Esophagus muscularis mucosa (tissue), 4 donors: ENCODE results near the gene PLBD2.

Experiments used
- EP300 ChIP-seq: sonication (generic); formaldehyde crosslinking; IDR thresholded peaks from one replicate; pipeline ENCODE4 v1.6.1; 2017; ENCODE audit warnings: antibody characterized with exemption
- POLR2A ChIP-seq: fragments of 450-650 bp; IDR thresholded peaks from one replicate; pipeline ENCODE4 v1.6.1; 2017; ENCODE audit warnings: antibody characterized with exemption, moderate library complexity, mild to moderate bottlenecking, low read depth
- POLR2AphosphoS5 ChIP-seq, 2 donors: sonication (generic); formaldehyde crosslinking; IDR thresholded peaks; one replicate each; pipeline ENCODE4 v1.6.1; 2017; ENCODE audit warnings: antibody characterized with exemption in 2 of 2
- TF ChIP-seq, protein P1 (sequence below), 3 experiments: fragments of 200-600 bp in 2 of 3; fragments of 450-650 bp in 1 of 3; sonication (generic) in 2 of 3; IDR thresholded peaks; one replicate each; pipeline ENCODE4 v1.5.1; 2017 to 2019; ENCODE audit warnings: antibody characterized with exemption in 3 of 3, mild to moderate bottlenecking in 2 of 3, moderate library complexity in 1 of 3

DNA sequence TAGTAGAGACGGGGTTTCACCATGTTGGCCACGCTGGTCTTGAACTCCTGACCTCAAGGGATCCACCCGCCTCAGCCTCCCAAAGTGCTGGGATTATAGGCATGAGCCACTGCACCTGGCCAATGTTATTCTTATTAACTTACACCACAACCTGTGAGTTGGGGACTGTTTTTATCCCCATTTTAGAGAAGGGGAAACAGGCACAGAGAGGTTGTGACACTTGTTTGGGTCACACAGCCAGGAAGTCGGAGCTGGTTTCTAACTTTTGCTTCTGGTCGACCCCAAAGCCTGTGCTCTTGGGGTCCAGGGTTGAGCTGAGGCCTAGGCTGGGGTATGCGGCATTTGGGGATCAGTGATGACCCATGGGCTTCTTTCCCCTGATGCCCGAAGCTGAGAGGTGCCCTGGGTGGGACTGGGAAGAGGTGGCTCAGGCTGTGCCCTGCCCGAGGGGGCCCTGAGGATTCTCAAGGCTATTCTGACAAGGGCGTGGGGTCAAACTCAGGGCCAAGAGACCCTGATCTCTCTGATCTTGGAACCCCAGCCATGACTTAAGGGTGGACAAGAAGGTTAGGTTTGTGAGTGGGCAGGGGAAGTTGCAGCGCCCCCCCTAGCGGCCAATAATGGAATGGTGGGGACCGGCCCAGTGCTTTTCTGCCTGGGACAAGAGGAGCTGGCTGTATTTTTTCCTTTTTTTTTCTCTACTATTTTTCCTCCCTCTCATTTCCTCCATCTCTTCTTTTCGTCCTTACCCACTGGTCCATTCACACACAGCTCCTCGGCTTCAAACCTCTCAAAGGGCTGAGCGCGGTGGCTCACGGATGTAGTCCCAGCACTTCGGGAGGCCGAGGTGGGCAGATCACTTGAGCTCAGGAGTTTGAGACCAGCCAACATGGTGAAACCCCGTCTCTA, 66.8 kb downstream of the PLBD2 start:
- TF ChIP-seq, protein P1, sequence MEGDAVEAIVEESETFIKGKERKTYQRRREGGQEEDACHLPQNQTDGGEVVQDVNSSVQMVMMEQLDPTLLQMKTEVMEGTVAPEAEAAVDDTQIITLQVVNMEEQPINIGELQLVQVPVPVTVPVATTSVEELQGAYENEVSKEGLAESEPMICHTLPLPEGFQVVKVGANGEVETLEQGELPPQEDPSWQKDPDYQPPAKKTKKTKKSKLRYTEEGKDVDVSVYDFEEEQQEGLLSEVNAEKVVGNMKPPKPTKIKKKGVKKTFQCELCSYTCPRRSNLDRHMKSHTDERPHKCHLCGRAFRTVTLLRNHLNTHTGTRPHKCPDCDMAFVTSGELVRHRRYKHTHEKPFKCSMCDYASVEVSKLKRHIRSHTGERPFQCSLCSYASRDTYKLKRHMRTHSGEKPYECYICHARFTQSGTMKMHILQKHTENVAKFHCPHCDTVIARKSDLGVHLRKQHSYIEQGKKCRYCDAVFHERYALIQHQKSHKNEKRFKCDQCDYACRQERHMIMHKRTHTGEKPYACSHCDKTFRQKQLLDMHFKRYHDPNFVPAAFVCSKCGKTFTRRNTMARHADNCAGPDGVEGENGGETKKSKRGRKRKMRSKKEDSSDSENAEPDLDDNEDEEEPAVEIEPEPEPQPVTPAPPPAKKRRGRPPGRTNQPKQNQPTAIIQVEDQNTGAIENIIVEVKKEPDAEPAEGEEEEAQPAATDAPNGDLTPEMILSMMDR (IDR thresholded peaks at IDR 0.05), result peak; percentile 61 to 81 (median 63)
- TF ChIP-seq EP300, result no peak
- no peak for TF ChIP-seq POLR2AphosphoS5 (IDR thresholded peaks at IDR 0.05)
- no peak for TF ChIP-seq POLR2A
